ENCODE data around the gene MROH2B.
"Not testable (repeated sequence)": the region's sequence is repeated elsewhere in the genome, so short reads cannot be mapped to it uniquely, and the experiment has no call there.

Gene MROH2B

GRCh38 chr5:41022600-41022999, 48.5 kb downstream of the MROH2B start:
- not testable (repeated sequence) for DNase-seq (ENCODE audit: low spot score)

DNA sequence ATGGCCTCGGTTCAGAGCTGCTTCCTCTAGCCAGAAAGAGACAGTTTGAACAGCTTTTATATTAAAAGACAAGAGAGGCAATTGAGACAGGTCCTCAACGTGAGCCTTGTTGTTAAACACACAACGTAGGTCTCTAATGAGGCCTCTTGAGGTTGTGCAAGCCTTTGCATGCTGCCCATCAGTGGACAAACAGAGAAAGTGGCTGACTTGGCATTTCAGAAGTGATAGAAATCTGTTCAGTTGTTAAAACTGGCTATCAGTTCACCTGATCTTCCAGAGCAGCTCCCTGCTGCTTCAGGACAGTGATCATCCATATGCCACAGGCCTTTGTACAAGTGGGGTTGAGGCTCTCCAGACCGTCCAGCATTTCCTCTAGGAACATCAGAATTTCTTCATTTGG, 58.8 kb downstream of the MROH2B start:
- no peak for DNase-seq (ENCODE audit: low spot score)

DNA sequence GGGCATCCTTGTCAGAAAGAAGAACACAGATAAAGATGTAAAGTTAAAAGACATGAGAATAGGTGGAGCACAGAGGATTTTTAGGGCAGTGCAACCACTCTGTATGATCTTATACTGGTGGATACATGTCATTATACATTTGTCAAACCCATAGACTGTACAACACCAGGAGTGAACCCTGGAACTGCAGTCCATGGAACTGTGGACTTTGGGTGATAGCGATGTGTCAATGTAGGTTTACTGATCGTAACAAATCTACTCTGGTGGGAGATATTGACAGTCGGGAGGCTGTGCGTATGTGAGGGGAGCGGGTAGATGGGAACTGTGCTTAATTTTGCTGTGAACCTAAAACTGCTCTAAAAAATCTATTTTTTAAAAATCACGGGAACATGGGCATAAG, 60.6 kb downstream of the MROH2B start:
- DNase-seq (ENCODE audit: low spot score), result no peak

DNA sequence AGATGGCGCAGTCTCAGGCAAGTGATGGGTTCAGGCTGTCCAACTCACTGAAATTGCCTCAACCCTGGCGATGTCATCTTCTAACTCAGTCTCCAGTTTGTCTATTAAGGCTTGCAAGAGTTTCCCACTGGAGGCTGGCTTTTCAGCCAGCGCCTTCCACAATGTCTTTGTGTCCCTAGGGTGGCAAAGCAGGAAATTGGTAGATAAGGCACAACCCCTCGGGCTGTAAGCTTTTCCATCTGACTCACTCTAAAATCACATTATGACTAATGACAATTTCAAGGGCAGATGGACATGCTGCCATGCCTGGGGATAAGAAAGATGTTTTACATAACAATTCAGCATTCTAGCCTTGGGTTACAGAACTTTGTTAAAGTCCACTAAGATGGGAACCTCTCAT, 61.9 kb downstream of the MROH2B start:
- DNase-seq (ENCODE audit: low spot score), result no peak

GRCh38 chr5:41004931-41005330, 66.2 kb downstream of the MROH2B start:
- DNase-seq (ENCODE audit: low spot score), result no peak

DNA sequence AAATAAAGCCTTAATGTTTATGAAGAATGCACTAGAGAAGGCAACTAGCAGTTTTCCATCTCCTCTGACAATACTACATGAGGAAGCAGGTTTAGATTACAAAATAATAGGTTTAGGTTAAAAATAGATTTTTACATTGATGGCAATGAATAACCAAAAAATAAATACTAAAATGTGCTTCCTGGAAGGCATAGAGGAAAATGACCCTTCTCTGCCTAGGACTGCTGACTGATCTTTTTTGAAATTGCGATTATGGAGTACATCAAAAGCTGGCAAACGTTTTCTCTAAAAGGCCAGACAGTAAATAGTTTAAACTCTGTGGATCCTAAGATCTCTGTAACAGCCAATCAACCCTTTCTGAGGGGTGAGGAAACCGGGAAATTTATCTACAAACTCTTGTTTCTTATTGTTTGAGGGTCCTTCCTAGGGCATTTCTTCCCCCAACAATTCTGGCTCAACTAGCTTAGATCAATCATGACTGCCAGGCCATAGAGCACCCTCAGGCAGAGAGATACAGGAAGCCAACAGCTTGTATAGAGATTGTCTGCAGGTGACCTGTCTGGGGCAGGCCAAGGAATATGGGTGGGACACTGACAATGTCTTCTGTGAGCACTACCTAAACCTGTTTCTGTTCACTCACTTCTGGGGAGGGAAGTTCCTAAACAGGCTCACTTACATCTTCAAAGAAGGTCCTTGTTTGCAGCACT, 67.3 kb downstream of the MROH2B start:
- no peak for DNase-seq (ENCODE audit: low spot score)

DNA sequence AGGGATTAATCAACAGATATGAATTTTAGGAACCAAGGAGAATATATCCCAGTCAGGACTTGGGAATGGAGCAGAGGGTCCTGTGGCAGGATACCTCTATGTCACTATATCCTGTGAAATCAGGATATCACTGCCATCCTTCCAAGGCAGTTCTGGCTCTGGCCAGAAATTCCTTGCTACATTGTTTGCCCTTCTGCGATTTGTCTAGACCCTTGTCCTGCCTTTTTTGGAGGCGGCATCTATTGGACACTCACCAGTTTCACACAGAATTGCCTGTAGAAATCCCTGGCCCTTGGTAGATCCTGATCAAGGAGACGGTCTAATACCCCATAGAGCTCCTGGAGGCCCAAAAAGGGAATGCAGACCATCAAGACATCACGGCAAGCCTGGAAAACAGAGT, 71.2 kb downstream of the MROH2B start:
- no peak for DNase-seq (ENCODE audit: low spot score)

DNA sequence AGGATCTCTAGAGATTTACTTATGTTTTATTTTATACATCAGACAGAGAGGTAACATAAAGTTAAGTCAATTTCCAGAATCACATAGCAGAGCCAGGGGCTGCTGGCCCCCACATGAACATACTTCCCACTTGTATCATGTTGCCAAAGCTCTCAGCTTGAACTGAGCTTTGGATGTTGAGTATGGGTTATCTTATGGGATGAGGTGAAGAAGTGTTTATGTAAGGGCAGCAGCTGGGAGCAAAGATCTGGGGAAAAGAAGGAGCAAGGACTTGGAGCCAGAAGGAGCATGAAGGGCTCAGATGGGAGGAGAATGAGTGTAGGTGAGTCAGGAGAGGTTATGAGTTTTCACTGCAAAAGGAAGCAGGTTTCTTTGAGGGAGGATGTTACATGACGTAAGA, 72.0 kb downstream of the MROH2B start:
- no peak for DNase-seq (ENCODE audit: low spot score)

- DNase-seq (ENCODE audit: low spot score), result no peak
These were observed 75.1 kb downstream of the MROH2B start for GRCh38 chr5:40995801-40996586.

GRCh38 chr5:40991981-40992559, 79.1 kb downstream of the MROH2B start:
- no peak for DNase-seq (ENCODE audit: low spot score)

DNA sequence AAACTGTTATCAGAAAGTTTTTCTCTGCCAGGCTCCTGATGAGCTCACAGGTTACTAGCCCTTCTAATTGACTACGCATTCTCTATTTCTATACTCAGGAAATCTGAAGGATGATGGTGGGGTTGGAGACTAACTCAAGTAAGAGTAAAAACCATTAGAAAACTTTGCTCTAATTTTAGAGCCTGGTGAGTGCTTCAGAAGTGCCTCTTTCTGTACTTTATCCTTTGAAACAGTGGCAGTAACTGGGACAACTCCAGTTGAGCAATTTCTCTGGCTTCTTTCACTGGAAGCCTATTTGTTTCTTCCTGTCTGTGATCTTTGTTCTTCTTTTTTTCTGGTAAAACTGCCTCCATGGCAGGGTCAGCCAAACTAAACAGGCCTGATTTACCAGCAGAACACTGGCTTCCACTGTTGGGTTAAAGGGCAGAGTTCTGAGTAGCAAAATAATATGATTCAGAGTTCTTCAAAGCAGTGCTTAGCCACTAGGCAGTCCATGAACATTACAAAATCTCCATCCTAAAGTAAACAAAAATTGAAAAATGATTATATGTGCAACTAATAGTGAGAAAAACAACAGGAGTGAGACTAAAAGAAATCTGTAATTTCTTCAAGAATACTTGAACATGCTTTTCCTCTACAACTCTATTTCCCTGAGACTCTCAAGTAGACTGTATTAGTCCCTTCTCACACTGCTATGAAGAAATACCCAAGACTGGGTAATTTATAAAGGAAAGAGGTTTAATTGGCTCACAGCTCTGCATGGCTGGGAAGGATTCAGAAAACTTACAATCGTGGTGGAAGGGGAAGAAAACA, 79.8 kb downstream of the MROH2B start:
- no peak for DNase-seq (ENCODE audit: low spot score)

DNA sequence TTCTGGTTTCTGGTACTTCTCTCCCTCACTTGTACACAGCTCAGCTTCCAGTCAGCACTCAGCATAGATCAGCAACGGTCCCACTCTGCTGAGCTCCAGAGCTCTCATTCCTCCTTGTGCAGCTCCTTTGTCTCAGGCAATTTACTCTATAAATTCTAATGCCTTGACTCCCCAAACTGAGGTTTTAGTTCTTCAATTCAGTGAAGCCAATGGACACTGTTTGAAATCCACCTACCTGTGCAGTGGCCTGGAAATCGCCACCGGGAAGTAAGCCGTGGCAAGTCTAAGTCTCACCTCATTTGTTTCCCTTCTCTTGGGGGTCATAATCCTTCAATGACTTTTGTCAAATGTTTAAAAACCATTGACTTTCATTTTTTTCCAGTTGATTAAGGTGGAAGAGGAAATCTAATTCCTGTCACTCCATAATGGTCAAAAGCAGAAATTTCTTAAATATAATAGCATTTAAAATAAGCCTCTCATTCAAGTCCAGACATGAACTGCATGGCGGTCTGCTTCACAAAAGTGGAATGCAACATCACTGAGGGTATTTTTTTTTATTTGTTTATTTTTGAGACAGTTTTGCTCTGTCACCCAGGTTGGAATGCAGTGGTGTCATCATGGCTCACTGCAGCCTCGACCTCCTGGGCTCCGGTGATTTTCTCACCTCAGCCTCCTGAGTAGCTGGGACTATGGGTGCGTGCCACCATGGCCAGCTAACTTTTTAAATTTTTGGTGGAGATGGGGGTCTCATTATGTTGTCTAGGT, 82.2 kb downstream of the MROH2B start:
- no peak for DNase-seq (ENCODE audit: low spot score)

DNA sequence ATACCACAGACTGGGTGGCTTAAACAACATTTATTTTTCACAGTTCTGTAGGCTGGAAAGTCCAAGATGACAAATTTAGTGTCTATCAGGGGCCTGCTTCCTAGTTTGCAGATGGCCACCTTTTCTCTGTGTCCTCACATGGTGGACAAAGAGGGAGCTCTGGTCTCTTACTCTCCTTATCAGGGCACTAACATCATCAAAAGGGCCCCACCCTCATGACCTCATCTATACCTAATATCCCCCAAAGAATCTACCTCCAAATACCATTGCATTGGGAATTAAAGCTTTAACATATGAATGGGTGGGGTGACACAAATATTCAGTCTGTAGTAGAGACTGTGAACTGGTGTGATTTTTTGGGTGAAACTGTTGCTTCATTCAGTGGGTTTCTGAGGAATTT, 83.8 kb downstream of the MROH2B start:
- no peak for DNase-seq (ENCODE audit: low spot score)

DNA sequence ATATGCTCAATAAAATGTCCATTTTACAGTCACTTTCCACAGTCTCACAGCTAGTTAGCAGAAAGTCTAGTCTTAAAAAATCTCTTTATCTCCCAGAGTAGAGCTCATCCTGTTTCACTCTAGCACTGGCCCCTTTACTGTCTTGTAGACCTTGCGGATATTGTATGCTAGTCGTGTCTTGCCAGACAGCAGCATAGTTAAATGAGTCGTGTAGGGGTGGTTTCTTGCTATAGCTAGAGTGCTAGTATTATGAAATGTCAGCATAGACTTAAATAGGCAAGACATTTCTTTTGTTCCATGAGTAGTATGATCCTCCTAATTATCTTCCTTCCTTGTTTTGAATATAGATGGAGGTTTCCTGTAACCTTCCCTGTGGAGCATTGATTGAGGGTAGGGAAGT, 84.5 kb downstream of the MROH2B start:
- no peak for DNase-seq (ENCODE audit: low spot score)

GRCh38 chr5:40985501-40985900, 85.6 kb downstream of the MROH2B start:
- no peak for DNase-seq (ENCODE audit: low spot score)

GRCh38 chr5:40984884-40985283, 86.3 kb downstream of the MROH2B start:
- DNase-seq (ENCODE audit: low spot score), result no peak

DNA sequence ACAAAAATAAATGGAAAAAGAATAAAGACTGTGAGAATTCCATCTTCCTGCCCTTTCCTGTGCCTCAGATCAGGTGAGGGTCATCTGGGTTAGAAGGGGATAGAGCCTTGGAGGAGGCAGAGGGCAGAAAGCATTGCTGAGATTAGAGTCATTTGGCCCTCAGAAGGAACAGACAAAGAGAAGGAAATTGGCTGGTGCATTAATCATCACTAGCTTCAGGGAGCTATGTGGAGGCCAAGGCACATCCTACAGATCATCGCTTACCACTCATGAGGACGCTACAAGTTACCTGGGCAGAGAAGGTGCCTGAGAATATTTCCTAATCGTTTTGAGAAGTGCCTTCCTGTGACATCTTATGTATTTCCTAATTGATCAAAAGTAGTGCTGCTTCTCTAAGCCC, 87.4 kb downstream of the MROH2B start:
- no peak for DNase-seq (ENCODE audit: low spot score)

DNA sequence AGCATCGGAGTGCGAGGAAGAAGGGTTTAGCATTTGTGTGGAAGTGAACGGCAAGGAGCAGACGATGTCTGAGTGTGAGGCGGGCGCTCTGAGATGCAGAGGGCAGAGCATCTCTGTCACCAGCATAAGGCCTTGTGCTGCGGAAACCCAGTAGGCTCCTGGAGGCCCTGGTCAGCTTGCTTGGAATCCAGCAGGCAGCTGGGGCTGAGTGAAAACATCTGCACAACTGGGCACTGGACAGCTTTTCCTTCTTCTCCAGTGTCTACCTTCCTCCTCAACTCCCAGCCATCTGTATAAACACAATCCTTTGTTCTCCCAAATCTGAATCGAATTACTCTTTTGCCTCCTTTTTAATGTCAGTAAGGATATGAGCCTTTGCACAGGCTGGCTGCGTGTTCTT, 89.7 kb downstream of the MROH2B start:
- no peak for DNase-seq (ENCODE audit: low spot score)

GRCh38 chr5:40976836-40977235, 94.3 kb downstream of the MROH2B start:
- DNase-seq (ENCODE audit: low spot score), result no peak

GRCh38 chr5:40976041-40976440, 95.1 kb downstream of the MROH2B start:
- no peak for DNase-seq (ENCODE audit: low spot score)

DNA sequence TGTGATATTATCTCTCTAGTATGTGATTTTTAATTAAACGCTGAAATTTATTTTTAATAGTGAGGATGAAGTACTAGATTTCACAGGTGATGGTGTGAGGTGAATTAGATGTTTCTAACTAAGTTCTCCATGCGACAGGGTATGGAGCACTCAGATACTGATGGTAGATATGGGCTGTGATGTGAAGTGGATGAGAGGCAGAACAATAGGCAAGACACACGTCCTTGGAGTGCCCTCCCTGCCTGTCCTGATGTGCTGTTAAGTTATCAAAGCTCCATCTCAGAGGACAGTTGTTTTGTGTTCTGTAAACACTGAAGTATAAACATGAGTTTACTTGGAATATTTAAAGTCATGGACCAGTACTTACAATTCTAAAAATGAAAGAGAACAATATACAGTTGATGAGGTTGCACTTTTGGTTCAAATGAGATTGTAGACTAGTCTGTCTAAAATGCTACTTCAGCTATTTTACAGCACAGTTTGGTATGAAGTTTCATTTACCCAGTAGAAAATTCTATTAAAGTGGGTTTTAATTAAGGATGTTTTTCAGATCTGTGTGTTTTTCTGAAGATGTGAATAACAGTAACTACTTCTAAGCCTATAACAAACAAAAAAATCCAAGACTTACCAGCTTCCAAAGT, 97.7 kb downstream of the MROH2B start:
- DNase-seq (ENCODE audit: low spot score), result no peak
